T-cell (primary cell): ENCODE data around the gene PHF2. TPM values are rescaled to one million over a fixed set of nuclear protein-coding genes. Genes with fewer than 3 reads are reported as not detected.

Experiments used
- ATAC-seq, 4 experiments: fragments of 200-7000 bp in 3 of 4; fragments of 150-1000 bp in 1 of 4; cut with Tn5 transposase; replicated peaks in 1 of 4; 1 replicate in 3 of 4; 2 replicates in 1 of 4; pipeline ENCODE4 v1.10.0; 2021; ENCODE audit warnings: moderate library complexity in 3 of 4, mild to moderate bottlenecking in 2 of 4, moderate number of reproducible peaks in 1 of 4
- CTCF ChIA-PET, 2 donors: fragments of 300-600 bp; sonication (Branson Sonifier 250); formaldehyde crosslinking; loops; one replicate each; lab custom pipeline; 2022; ENCODE audit warnings: antibody characterized with exemption in 2 of 2; lab: Charles Lee
- POLR2A ChIA-PET, 2 donors: fragments of 300-600 bp; sonication (Branson Sonifier 250); formaldehyde crosslinking; loops; one replicate each; lab custom pipeline; 2022; ENCODE audit warnings: antibody characterized with exemption in 2 of 2; lab: Charles Lee
- DNase-seq, 35 experiments: peaks; one replicate each; pipeline versions ENCODE4 v3.0.0 to v3.0.0-alpha.2; 2013 to 2023
- H3K27ac ChIP-seq: one replicate; pipeline ENCODE4 v1.5.1; 2013; ENCODE audit warnings: low read length
- H3K27me3 ChIP-seq, 2 experiments: replicated peaks in 1 of 2; 1 replicate in 1 of 2; 2 replicates in 1 of 2; pipeline versions ENCODE4 v1.6.1 to v1.7.0; 2013; ENCODE audit warnings: low read length in 1 of 2, mixed read lengths in 1 of 2; ENCODE audit not compliant: control insufficient read depth in 2 of 2, insufficient read depth in 2 of 2; ENCODE audit errors: extremely low read depth in 1 of 2
- H3K36me3 ChIP-seq, 2 donors: 1 replicate in 1 of 2; 2 replicates in 1 of 2; pipeline versions ENCODE4 v1.6.1 to v1.7.0; 2013; ENCODE audit warnings: low read length in 1 of 2; ENCODE audit not compliant: control insufficient read depth in 2 of 2, insufficient read depth in 1 of 2; ENCODE audit errors: extremely low read depth in 1 of 2
- H3K4me1 ChIP-seq, 2 experiments: 1 replicate in 1 of 2; 2 replicates in 1 of 2; pipeline versions ENCODE4 v1.6.1 to v1.7.0; 2013; ENCODE audit warnings: low read length in 2 of 2, mixed read lengths in 1 of 2; ENCODE audit not compliant: insufficient read depth in 2 of 2, control insufficient read depth in 1 of 2; ENCODE audit errors: extremely low read depth in 1 of 2
- H3K4me3 ChIP-seq, 2 donors: 1 replicate in 1 of 2; 2 replicates in 1 of 2; pipeline versions ENCODE4 v1.5.1 to v1.7.0; 2013; ENCODE audit warnings: mild to moderate bottlenecking in 2 of 2, low read length in 1 of 2, moderate library complexity in 1 of 2; ENCODE audit not compliant: control insufficient read depth in 1 of 2; ENCODE audit errors: extremely low read depth in 1 of 2
- H3K9me3 ChIP-seq: 2 replicates; pipeline ENCODE4 v1.7.0; 2013
- H3K27ac Mint-ChIP-seq, 2 donors: one replicate each; pipeline ENCODE4 v1.8.0; 2020 to 2021; ENCODE audit warnings: mild to moderate bottlenecking in 2 of 2, mixed read lengths in 2 of 2
- H3K27me3 Mint-ChIP-seq, 2 donors: one replicate each; pipeline ENCODE4 v1.8.0; 2021 to 2022; ENCODE audit warnings: mixed read lengths in 2 of 2
- H3K36me3 Mint-ChIP-seq: one replicate; pipeline ENCODE4 v1.8.0; 2021; ENCODE audit warnings: mixed read lengths
- H3K4me1 Mint-ChIP-seq, 3 donors: one replicate each; pipeline ENCODE4 v1.8.0; 2020 to 2022; ENCODE audit warnings: mixed read lengths in 3 of 3, mild to moderate bottlenecking in 1 of 3
- H3K4me3 Mint-ChIP-seq, 3 donors: one replicate each; pipeline ENCODE4 v1.8.0; 2020 to 2022; ENCODE audit warnings: mild to moderate bottlenecking in 3 of 3, mixed read lengths in 3 of 3, moderate library complexity in 3 of 3
- H3K9me3 Mint-ChIP-seq, 3 donors: one replicate each; pipeline ENCODE4 v1.8.0; 2020 to 2022; ENCODE audit warnings: mixed read lengths in 3 of 3
- WGBS: methylation state at CpG from one replicate; pipeline ENCODE4 v1.1.5; 2013; ENCODE audit warnings: missing lambda C conversion rate; ENCODE audit not compliant: insufficient coverage; 5-methylcytosine and 5-hydroxymethylcytosine counted together
- total RNA-seq, 35 experiments: library from RNA in 6 of 35; stranded (reverse) in 6 of 35; fragments of 120-200 nt in 1 of 35; gene quantifications; one replicate each; pipeline versions ENCODE4 v1.2.1 to v1.2.4 and lab custom pipeline; 2013 to 2026

PHF2 gene
- total RNA-seq, 5 donors from 2014 or later (not counting 1 experiment from before 2014, with no cell fraction given): 24.6 to 38.5 (median 34.6) TPM

GRCh38 chr9:93599571-93600403 is 23.4 kb downstream of the PHF2 start:
- peaks cover 0 to 2% (median 0%) of the 10 kb centered on the region in 3 donors for H3K9me3 Mint-ChIP-seq
- peak overlapping the region in 1 of 3 donors; percentile 64 for H3K4me3 Mint-ChIP-seq
- peak overlapping the region in 1 of 2 donors; percentile 63 for H3K27ac Mint-ChIP-seq
- H3K4me1 Mint-ChIP-seq: peaks cover 63 to 75% (median 71%) of the 10 kb centered on the region in 3 donors
- ChIA-PET POLR2A (no interaction called here), CTCF (no interaction called here)
- Histone ChIP-seq H3K27ac (no peak overlapping the region), H3K9me3 (no peaks in the 10 kb centered on the region), H3K4me3 (no peak overlapping the region), H3K4me1 (peaks cover 25 to 49% of the 10 kb centered on the region in 2 experiments), H3K36me3 (peaks cover 0 to 5% of the 10 kb centered on the region in 2 donors), H3K27me3 (no peaks in the 10 kb centered on the region)
- no peak for DNase-seq
- ATAC-seq: peak in 3 of 4 experiments; percentile 17 to 35 (median 18)
- peaks cover 6% of the 10 kb centered on the region for H3K36me3 Mint-ChIP-seq
- WGBS: 77% methylated on average over 15 of the region's 17 CpGs
- H3K27me3 Mint-ChIP-seq: no peaks in the 10 kb centered on the region

GRCh38 chr9:93600504-93600903 is 24.1 kb downstream of the PHF2 start:
- DNase-seq: peak in 6 of 35 experiments; percentile 10 to 31 (median 22)
- peaks cover 0 to 4% (median 3%) of the 10 kb centered on the region in 3 donors for H3K9me3 Mint-ChIP-seq
- peaks cover 25 to 49% of the 10 kb centered on the region in 2 experiments for H3K4me1 ChIP-seq
- ChIA-PET POLR2A (no interaction called here), CTCF (no interaction called here)
- H3K27ac Mint-ChIP-seq: peak overlapping the region in 1 of 2 donors; percentile 63
- no CpG with 5 or more reads among the region's 3 CpGs for WGBS
- ATAC-seq: peak; percentile 19 to 56 (median 38)
- no peak overlapping the region for H3K27ac ChIP-seq
- peaks cover 0 to 8% of the 10 kb centered on the region in 2 donors for H3K36me3 ChIP-seq
- H3K27me3 ChIP-seq: no peaks in the 10 kb centered on the region
- peak overlapping the region in 1 of 3 donors; percentile 64 for H3K4me3 Mint-ChIP-seq
- no peaks in the 10 kb centered on the region for H3K9me3 ChIP-seq
- peaks cover 10% of the 10 kb centered on the region for H3K36me3 Mint-ChIP-seq
- H3K4me3 ChIP-seq: no peak overlapping the region
- peaks cover 63 to 74% (median 69%) of the 10 kb centered on the region in 3 donors for H3K4me1 Mint-ChIP-seq
- no peaks in the 10 kb centered on the region for H3K27me3 Mint-ChIP-seq

GRCh38 chr9:93601063-93601462 is 24.7 kb downstream of the PHF2 start:
- H3K27ac ChIP-seq: no peak overlapping the region
- H3K27me3 ChIP-seq: no peaks in the 10 kb centered on the region
- peak overlapping the region in 1 of 3 donors; percentile 64 for H3K4me3 Mint-ChIP-seq
- ChIA-PET CTCF (no interaction called here), POLR2A (no interaction called here)
- no peaks in the 10 kb centered on the region for H3K9me3 ChIP-seq
- ATAC-seq (no peak), DNase-seq (no peak)
- peaks cover 12% of the 10 kb centered on the region for H3K36me3 Mint-ChIP-seq
- peaks cover 25 to 47% of the 10 kb centered on the region in 2 experiments for H3K4me1 ChIP-seq
- H3K4me1 Mint-ChIP-seq: peaks cover 59 to 70% (median 63%) of the 10 kb centered on the region in 3 donors
- H3K36me3 ChIP-seq: peaks cover 0 to 8% of the 10 kb centered on the region in 2 donors
- WGBS: 100% methylated on average over 3 of the region's 4 CpGs
- peak overlapping the region in 1 of 2 donors; percentile 63 for H3K27ac Mint-ChIP-seq
- H3K27me3 Mint-ChIP-seq: no peaks in the 10 kb centered on the region
- H3K4me3 ChIP-seq: no peak overlapping the region
- peaks cover 0 to 4% (median 4%) of the 10 kb centered on the region in 3 donors for H3K9me3 Mint-ChIP-seq

GRCh38 chr9:93601666-93602065 is 25.3 kb downstream of the PHF2 start:
- Histone ChIP-seq H3K27me3 (no peaks in the 10 kb centered on the region), H3K27ac (no peak overlapping the region), H3K4me3 (no peak overlapping the region), H3K4me1 (peaks cover 25 to 46% of the 10 kb centered on the region in 2 experiments), H3K36me3 (peaks cover 0 to 8% of the 10 kb centered on the region in 2 donors), H3K9me3 (no peaks in the 10 kb centered on the region)
- H3K4me3 Mint-ChIP-seq: peak overlapping the region in 1 of 3 donors; percentile 26
- no peaks in the 10 kb centered on the region for H3K27me3 Mint-ChIP-seq
- CTCF ChIA-PET: interaction anchor here in 1 of 2 donors (0.5 kb wide), 1 partner anchor 435 kb away, joined by 4 read pairs; no protein-coding TSS in a partner anchor
- ATAC-seq (no peak), DNase-seq (no peak)
- H3K27ac Mint-ChIP-seq: peak overlapping the region; percentile 12 to 80
- peaks cover 18% of the 10 kb centered on the region for H3K36me3 Mint-ChIP-seq
- H3K4me1 Mint-ChIP-seq: peaks cover 61 to 71% (median 62%) of the 10 kb centered on the region in 3 donors
- 92% methylated on average over 2 of the region's 5 CpGs for WGBS
- H3K9me3 Mint-ChIP-seq: peaks cover 4 to 7% (median 4%) of the 10 kb centered on the region in 3 donors
- POLR2A ChIA-PET: no interaction called here

- peaks cover 0 to 8% of the 10 kb centered on the region in 2 donors for H3K36me3 ChIP-seq
- H3K4me1 Mint-ChIP-seq: peaks cover 51 to 64% (median 53%) of the 10 kb centered on the region in 3 donors
- no peaks in the 10 kb centered on the region for H3K27me3 ChIP-seq
- no peak overlapping the region for H3K27ac Mint-ChIP-seq
- no peak for ATAC-seq
- ChIA-PET POLR2A (no interaction called here), CTCF (interaction anchor here in 1 of 2 donors (0.7 kb wide), 1 partner anchor 599 kb away, joined by 3 read pairs; no protein-coding TSS in a partner anchor)
- H3K27ac ChIP-seq: no peak overlapping the region
- 98% methylated on average over 11 of the region's 15 CpGs for WGBS
- H3K9me3 ChIP-seq: no peaks in the 10 kb centered on the region
- peaks cover 27% of the 10 kb centered on the region for H3K36me3 Mint-ChIP-seq
- peaks cover 24 to 35% of the 10 kb centered on the region in 2 experiments for H3K4me1 ChIP-seq
- no peak for DNase-seq
- H3K27me3 Mint-ChIP-seq: no peaks in the 10 kb centered on the region
- no peak overlapping the region for H3K4me3 ChIP-seq
- no peak overlapping the region for H3K4me3 Mint-ChIP-seq
- H3K9me3 Mint-ChIP-seq: peaks cover 4 to 12% (median 8%) of the 10 kb centered on the region in 3 donors
Observed at GRCh38 chr9:93603011-93603410, 26.6 kb downstream of the PHF2 start.

- Histone ChIP-seq H3K4me1 (peaks cover 18 to 26% of the 10 kb centered on the region in 2 experiments), H3K4me3 (no peak overlapping the region), H3K27me3 (no peaks in the 10 kb centered on the region), H3K27ac (no peak overlapping the region), H3K9me3 (no peaks in the 10 kb centered on the region), H3K36me3 (peaks cover 0 to 8% of the 10 kb centered on the region in 2 donors)
- H3K4me1 Mint-ChIP-seq: peaks cover 42 to 55% (median 44%) of the 10 kb centered on the region in 3 donors
- DNase-seq (no peak), ATAC-seq (no peak)
- no peaks in the 10 kb centered on the region for H3K27me3 Mint-ChIP-seq
- no peak overlapping the region for H3K27ac Mint-ChIP-seq
- WGBS: 79% methylated on average over 4 of the region's 4 CpGs
- POLR2A ChIA-PET: no interaction called here
- no peak overlapping the region for H3K4me3 Mint-ChIP-seq
- CTCF ChIA-PET: no interaction called here
- H3K36me3 Mint-ChIP-seq: peaks cover 28% of the 10 kb centered on the region
- H3K9me3 Mint-ChIP-seq: peaks cover 4 to 13% (median 10%) of the 10 kb centered on the region in 3 donors
Observed at GRCh38 chr9:93603906-93604326, 27.5 kb downstream of the PHF2 start.
